HG02852 (cell line): Measurements from ENCODE around the gene SLC24A2.

ENCODE experiments used
- ATAC-seq: cut with Tn5 transposase; IDR thresholded peaks from one replicate; pipeline ENCODE4 v1.9.1; 2021; ENCODE audit warnings: mild to moderate bottlenecking, moderate library complexity; ENCODE audit not compliant: unreplicated experiment

The SLC24A2 gene

GRCh38 chr9:19759066-19759465 lies 29.8 kb downstream of the SLC24A2 start:
- no peak for ATAC-seq

GRCh38 chr9:19757745-19758144 lies 31.1 kb downstream of the SLC24A2 start:
- no peak for ATAC-seq

GRCh38 chr9:19754921-19755320 lies 33.9 kb downstream of the SLC24A2 start:
- ATAC-seq, result no peak

GRCh38 chr9:19748278-19749126 lies 40.3 kb downstream of the SLC24A2 start:
- no peak for ATAC-seq

- no peak for ATAC-seq
These were observed 42.6 kb downstream of the SLC24A2 start for GRCh38 chr9:19746223-19746622.

GRCh38 chr9:19741178-19741577 lies 47.7 kb downstream of the SLC24A2 start:
- ATAC-seq, result no peak
